Measurements from ENCODE around the gene RPL18A.

RPL18A gene

DNA sequence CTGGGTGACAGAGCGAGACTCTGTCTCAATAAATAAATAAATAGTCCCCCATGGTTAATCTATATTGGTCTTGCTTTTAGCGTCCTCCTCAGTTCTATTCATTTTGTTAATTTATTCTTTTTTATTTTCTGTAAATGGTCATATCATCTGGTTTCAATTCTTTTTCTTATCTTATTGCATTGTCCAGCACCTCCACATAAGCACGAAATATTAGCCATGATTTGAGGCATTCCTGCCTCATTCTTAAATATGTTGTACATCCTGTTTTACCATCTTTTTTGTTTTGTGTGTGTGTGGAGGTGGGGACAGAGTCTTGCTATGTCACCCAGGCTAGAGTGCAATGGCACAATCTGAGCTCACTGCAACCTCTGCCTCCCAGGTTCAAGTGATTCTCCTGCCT, 48.5 kb downstream of the RPL18A start:
- in situ Hi-C loops (cut with MboI; ENCODE audit: low sequenced_read_pairs), result no loop called here

GRCh38 chr19:17909003-17909732, 49.5 kb downstream of the RPL18A start:
- in situ Hi-C loops (cut with MboI; ENCODE audit: low sequenced_read_pairs), result no loop called here

GRCh38 chr19:17910791-17911360, 51.2 kb downstream of the RPL18A start:
- in situ Hi-C loops (cut with MboI; ENCODE audit: low sequenced_read_pairs), result no loop called here

Measured in HL-60/S4 treated with phorbol 12-myristate 13-acetate at 8.2 ng/mL for 4 days and 3 days (cell line).